ENCODE measurements around the gene INO80B. TPM values are rescaled to one million over a fixed set of nuclear protein-coding genes. Genes with fewer than 3 reads are reported as not detected.
A peak's percentile ranks its signal among the peaks of the same experiment; 100 is the strongest.

Gene INO80B
- total and polyA plus RNA-seq, 9 of the 15 experiments (the other 6 are each of a cell fraction or from before 2014, with no cell fraction given) = 0.41 to 22.6 (median 9.0) TPM

DNA sequence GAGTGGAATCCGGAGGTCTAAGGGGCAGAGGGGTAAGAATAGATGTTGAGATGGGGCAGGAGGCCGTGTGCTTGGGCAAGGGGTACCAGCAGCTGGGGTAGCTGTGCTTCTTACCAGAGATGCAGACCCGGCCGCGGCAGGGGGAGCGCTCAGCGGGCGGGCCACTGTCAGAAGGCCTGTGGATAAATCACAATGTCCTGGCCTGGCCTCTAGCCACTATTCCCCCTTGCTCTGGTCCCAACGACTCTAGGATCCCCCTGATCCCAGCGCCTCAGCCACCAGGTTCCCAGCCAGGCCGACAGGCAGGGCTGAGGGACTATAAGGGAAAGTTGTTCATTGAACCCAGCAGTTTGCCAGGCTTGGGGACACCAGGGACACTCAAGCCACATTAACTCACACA lies 24.4 kb upstream of the INO80B start:
- Histone ChIP-seq H3K27ac (ENCODE audit: extremely low read depth, low read depth, low read length) (no peak overlapping the region), H3K9me1 (ENCODE audit: control insufficient read depth, insufficient read depth, low read length) (no peaks in the 10 kb centered on the region), H3K9me3 (replicated peaks; ENCODE audit: control insufficient read depth, insufficient read depth, low read depth, low read length) (no peaks in the 10 kb centered on the region), H2AFZ (ENCODE audit: low read depth, low read length) (no peak overlapping the region), H3K27me3 (ENCODE audit: control insufficient read depth in 2 of 2, insufficient read depth in 2 of 2, low read length in 2 of 2) (no peaks in the 10 kb centered on the region), H3K9ac (ENCODE audit: insufficient read depth in 1 of 2, low read depth in 2 of 2, low read length in 2 of 2) (peak overlapping the region in 1 of 2 experiments; percentile 31; a peak in 2 of 4 replicates), H3K4me1 (replicated peaks in 1 of 2; ENCODE audit: control insufficient read depth in 2 of 2, insufficient read depth in 2 of 2, low read length in 2 of 2) (peaks cover 0 to 16% of the 10 kb centered on the region in 2 experiments; a peak in 1 of 5 replicates), H3K79me2 (ENCODE audit: control insufficient read depth, insufficient read depth, low read length) (no peaks in the 10 kb centered on the region), H3K4me2 (ENCODE audit: insufficient read depth, low read length) (no peak overlapping the region), H3K4me3 (no peak overlapping the region), H4K20me1 (replicated peaks; ENCODE audit: control insufficient read depth, insufficient read depth, low read length) (no peaks in the 10 kb centered on the region), H3K36me3 (ENCODE audit: control insufficient read depth, insufficient read depth, low read length) (no peaks in the 10 kb centered on the region)
- DNase-seq (ENCODE audit: extremely low read depth in 1 of 4, low spot score in 3 of 4) (no peak), FAIRE-seq (no peak), ATAC-seq (no peak)
- WGBS (ENCODE audit: insufficient coverage, low coverage, missing lambda C conversion rate) = 43% methylated on average over 11 of the region's 11 CpGs
- POLR2A ChIA-PET = interaction anchor here (0.6 to 0.9 kb wide), 2 partner anchors 10 to 28 kb away, joined by 3 to 4 read pairs; no protein-coding TSS in a partner anchor
- in situ Hi-C loops (cut with MboI) (no loop called here), intact Hi-C loops (cut with micrococcal nuclease) (no loop called here)
- CTCF ChIA-PET (ENCODE audit: low intra/inter-chr PET ratio) = no interaction called here
- no peak for TF ChIP-seq ZNF695 (CRISPR knock-in tag; IDR thresholded peaks at IDR 0.05)
- TF ChIP-seq HMG20B (CRISPR knock-in tag; IDR thresholded peaks at IDR 0.05) = no peak
- no peak for TF ChIP-seq MED1 (CRISPR knock-in tag; IDR thresholded peaks at IDR 0.05; ENCODE audit: borderline replicate concordance)
- no peak for TF ChIP-seq CHD2 (IDR thresholded peaks at IDR 0.05; ENCODE audit: low read depth, low read length)
- TF ChIP-seq CBX3 (IDR thresholded peaks at IDR 0.05; ENCODE audit: borderline replicate concordance in 1 of 2, low read length in 2 of 2) = no peak
- TF ChIP-seq, protein P1, sequence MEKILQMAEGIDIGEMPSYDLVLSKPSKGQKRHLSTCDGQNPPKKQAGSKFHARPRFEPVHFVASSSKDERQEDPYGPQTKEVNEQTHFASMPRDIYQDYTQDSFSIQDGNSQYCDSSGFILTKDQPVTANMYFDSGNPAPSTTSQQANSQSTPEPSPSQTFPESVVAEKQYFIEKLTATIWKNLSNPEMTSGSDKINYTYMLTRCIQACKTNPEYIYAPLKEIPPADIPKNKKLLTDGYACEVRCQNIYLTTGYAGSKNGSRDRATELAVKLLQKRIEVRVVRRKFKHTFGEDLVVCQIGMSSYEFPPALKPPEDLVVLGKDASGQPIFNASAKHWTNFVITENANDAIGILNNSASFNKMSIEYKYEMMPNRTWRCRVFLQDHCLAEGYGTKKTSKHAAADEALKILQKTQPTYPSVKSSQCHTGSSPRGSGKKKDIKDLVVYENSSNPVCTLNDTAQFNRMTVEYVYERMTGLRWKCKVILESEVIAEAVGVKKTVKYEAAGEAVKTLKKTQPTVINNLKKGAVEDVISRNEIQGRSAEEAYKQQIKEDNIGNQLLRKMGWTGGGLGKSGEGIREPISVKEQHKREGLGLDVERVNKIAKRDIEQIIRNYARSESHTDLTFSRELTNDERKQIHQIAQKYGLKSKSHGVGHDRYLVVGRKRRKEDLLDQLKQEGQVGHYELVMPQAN (IDR thresholded peaks at IDR 0.05; ENCODE audit: borderline replicate concordance) = no peak
- TF ChIP-seq RUNX1 (IDR thresholded peaks at IDR 0.05; ENCODE audit: low read depth) = no peak
- TF ChIP-seq NFIC (IDR thresholded peaks at IDR 0.05) = no peak
- TF ChIP-seq, protein P2, sequence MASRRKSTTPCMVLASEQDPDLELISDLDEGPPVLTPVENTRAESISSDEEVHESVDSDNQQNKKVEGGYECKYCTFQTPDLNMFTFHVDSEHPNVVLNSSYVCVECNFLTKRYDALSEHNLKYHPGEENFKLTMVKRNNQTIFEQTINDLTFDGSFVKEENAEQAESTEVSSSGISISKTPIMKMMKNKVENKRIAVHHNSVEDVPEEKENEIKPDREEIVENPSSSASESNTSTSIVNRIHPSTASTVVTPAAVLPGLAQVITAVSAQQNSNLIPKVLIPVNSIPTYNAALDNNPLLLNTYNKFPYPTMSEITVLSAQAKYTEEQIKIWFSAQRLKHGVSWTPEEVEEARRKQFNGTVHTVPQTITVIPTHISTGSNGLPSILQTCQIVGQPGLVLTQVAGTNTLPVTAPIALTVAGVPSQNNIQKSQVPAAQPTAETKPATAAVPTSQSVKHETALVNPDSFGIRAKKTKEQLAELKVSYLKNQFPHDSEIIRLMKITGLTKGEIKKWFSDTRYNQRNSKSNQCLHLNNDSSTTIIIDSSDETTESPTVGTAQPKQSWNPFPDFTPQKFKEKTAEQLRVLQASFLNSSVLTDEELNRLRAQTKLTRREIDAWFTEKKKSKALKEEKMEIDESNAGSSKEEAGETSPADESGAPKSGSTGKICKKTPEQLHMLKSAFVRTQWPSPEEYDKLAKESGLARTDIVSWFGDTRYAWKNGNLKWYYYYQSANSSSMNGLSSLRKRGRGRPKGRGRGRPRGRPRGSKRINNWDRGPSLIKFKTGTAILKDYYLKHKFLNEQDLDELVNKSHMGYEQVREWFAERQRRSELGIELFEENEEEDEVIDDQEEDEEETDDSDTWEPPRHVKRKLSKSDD (conservative IDR thresholded peaks at IDR 0.05; ENCODE audit: low read length) = no peak
- no peak for TF ChIP-seq ASH1L (IDR thresholded peaks at IDR 0.05; ENCODE audit: borderline replicate concordance, low read depth, partially characterized antibody)
- no TSS peak for BruUV-seq (replicated peaks)

Data from K562 (cell line).